Heart left ventricle (tissue), 16 donors: Measurements from ENCODE around the gene ZNF646. TPM values are rescaled to one million over a fixed set of nuclear protein-coding genes. Genes with fewer than 3 reads are reported as not detected.

Experiments
- ATAC-seq, 4 donors: fragments of 200-7000 bp; cut with Tn5 transposase; one replicate each; pipeline ENCODE4 v1.9.1; 2020 to 2022; ENCODE audit warnings: moderate library complexity in 4 of 4, mild to moderate bottlenecking in 3 of 4, moderate number of reproducible peaks in 1 of 4
- DNase-seq, 5 donors: peaks; one replicate each; pipeline ENCODE4 v3.0.0-alpha.2; 2020
- H3K27ac ChIP-seq, 12 donors: fragments of 200-600 bp; sonication (generic) in 4 of 12; one replicate each; pipeline versions ENCODE4 v1.5.0 to v1.8.0; 2016 to 2022; ENCODE audit warnings: mild to moderate bottlenecking in 2 of 12
- H3K27me3 ChIP-seq, 9 donors: fragments of 200-600 bp; sonication (generic) in 2 of 9; one replicate each; pipeline versions ENCODE4 v1.5.1 to v1.8.0; 2016 to 2022; ENCODE audit warnings: mild to moderate bottlenecking in 3 of 9
- H3K36me3 ChIP-seq, 9 donors: fragments of 200-600 bp; sonication (generic) in 2 of 9; one replicate each; pipeline versions ENCODE4 v1.5.0 to v1.8.0; 2018 to 2022; ENCODE audit warnings: mild to moderate bottlenecking in 2 of 9
- H3K4me1 ChIP-seq, 12 donors: fragments of 200-600 bp; sonication (generic) in 4 of 12; one replicate each; pipeline versions ENCODE4 v1.5.0 to v1.8.0; 2016 to 2022; ENCODE audit warnings: mild to moderate bottlenecking in 3 of 12
- H3K4me3 ChIP-seq, 12 donors: fragments of 200-600 bp; sonication (generic) in 4 of 12; one replicate each; pipeline versions ENCODE4 v1.5.0 to v1.8.0; 2017 to 2022; ENCODE audit warnings: mild to moderate bottlenecking in 9 of 12, moderate library complexity in 4 of 12
- H3K9me3 ChIP-seq, 12 donors: fragments of 200-600 bp; sonication (generic) in 4 of 12; one replicate each; pipeline versions ENCODE4 v1.5.0 to v1.8.0; 2016 to 2022; ENCODE audit warnings: mild to moderate bottlenecking in 1 of 12
- POLR2A ChIP-seq, 2 donors: fragments of 450-650 bp; IDR thresholded peaks; one replicate each; pipeline ENCODE4 v1.6.1; 2017; ENCODE audit warnings: antibody characterized with exemption in 2 of 2, mild to moderate bottlenecking in 2 of 2, moderate library complexity in 2 of 2
- WGBS, 4 donors: extraction: QIAGEN DNeasy Blood & Tissue Kit in 2 of 4; methylation state at CpG; one replicate each; pipeline versions ENCODE4 v1.1.5 to v1.1.7; 2013 to 2018; 5-methylcytosine and 5-hydroxymethylcytosine counted together
- intact Hi-C, 10 donors: fragments of 100-400 bp; cut with DNase I; formaldehyde crosslinking; loops; one replicate each; pipeline versions ENCODE4 v1.11.1 to v1.14.2; 2022
- polyA plus RNA-seq, 2 donors: library from polyadenylated mRNA; stranded (reverse); fragments of 200-250 nt; gene quantifications; one replicate each; pipeline ENCODE4 v1.2.3, GENCODE V29; 2013
- total RNA-seq, 9 donors: library from RNA; depleted of rRNA in 2 of 9; stranded (reverse); fragments of >200 nt in 2 of 9; fragmentation: NEBNext Ultra II Directional in 3 of 9; extraction: Animal tissue kit (Norgen Biotek cat#: 25700) in 3 of 9; gene quantifications; one replicate each; pipeline versions ENCODE4 v1.1.0 to v1.2.4, GENCODE V29; 2016 to 2023
- TF ChIP-seq, protein P1 (sequence below), 12 donors: fragments of 200-600 bp; sonication (generic) in 4 of 12; IDR thresholded peaks; one replicate each; pipeline versions ENCODE4 v1.5.0 to v1.8.0; 2018 to 2022; ENCODE audit warnings: antibody characterized with exemption in 12 of 12, mild to moderate bottlenecking in 5 of 12
- donor health status: ischemic (EF 13 %, LVEDD 7.1; RV severe dilation, severe dysfunction).
- donor health status: healthy with polysubstance abuse.
- donor health status: DM: no; HTN: yes; CAD: no.
- donor health status: DM: no; HTN: no; CAD: no.
- donor health status: ischemic (EF 25% LVEDD 6.9; RV normal size, moderate dysfunction).
- donor health status: ischemic (EF 25% LVEDD 5.7; RV mildly dilated, moderate dysfunction).
- donor health status: healthy.
- donor health status: DM: yes; HTN: yes; CAD: no.
- donor health status: ischemic (EF 35%, LVEDD 5.7; RV mildly dilated, moderate dysfunction).
- donor health status: nonischemic (EF 11% LVEDD 7.7; RV severe dilation, severe dysfunction).
- donor health status: DM: yes; HTN: yes; CAD: no.
- donor health status: PGD.
- donor health status: ischemic (EF 29% LVEDD 5.4; RV normal size, mild dysfunction).
- donor health status: nonischemic (EF 23%, LVEDD 6.1; RV moderate dilation, normal function).

ZNF646 gene
- total and polyA plus RNA-seq, 11 donors, result 6.4 to 15.5 (median 10.0) TPM

DNA sequence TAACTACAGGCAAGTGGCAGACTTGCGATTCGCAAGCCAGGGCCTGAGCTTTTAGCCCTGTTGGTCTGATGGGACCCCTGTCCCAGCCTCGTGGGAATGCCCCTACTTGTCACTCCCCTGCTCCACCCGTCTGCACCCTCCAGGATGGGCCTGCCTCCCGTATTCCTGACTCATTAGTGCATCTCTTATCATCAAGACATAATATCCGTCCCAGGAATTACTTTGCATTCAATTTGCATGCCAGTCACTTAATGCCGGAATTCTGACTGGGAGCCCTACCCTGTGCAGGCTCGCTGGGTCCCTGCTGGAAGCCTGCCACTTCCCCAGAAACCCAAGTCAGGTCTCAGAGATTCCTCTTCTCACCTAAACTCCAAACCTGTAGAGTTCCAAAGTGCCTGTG, 11.2 kb downstream of the ZNF646 start:
- peaks cover 0 to 78% (median 39%) of the 10 kb centered on the region in 9 donors for H3K36me3 ChIP-seq
- ATAC-seq (no peak), DNase-seq (peak in 1 of 5 donors; percentile 14)
- no peaks in the 10 kb centered on the region for H3K27me3 ChIP-seq
- 80 to 85% (median 84%) methylated on average over 8 of the region's 8 CpGs for WGBS, 4 donors
- no peak overlapping the region for H3K27ac ChIP-seq
- no peaks in the 10 kb centered on the region for H3K9me3 ChIP-seq
- no peak for TF ChIP-seq POLR2A (IDR thresholded peaks at IDR 0.05)
- TF ChIP-seq, protein P1, sequence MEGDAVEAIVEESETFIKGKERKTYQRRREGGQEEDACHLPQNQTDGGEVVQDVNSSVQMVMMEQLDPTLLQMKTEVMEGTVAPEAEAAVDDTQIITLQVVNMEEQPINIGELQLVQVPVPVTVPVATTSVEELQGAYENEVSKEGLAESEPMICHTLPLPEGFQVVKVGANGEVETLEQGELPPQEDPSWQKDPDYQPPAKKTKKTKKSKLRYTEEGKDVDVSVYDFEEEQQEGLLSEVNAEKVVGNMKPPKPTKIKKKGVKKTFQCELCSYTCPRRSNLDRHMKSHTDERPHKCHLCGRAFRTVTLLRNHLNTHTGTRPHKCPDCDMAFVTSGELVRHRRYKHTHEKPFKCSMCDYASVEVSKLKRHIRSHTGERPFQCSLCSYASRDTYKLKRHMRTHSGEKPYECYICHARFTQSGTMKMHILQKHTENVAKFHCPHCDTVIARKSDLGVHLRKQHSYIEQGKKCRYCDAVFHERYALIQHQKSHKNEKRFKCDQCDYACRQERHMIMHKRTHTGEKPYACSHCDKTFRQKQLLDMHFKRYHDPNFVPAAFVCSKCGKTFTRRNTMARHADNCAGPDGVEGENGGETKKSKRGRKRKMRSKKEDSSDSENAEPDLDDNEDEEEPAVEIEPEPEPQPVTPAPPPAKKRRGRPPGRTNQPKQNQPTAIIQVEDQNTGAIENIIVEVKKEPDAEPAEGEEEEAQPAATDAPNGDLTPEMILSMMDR (IDR thresholded peaks at IDR 0.05), result no peak
- peaks cover 0 to 24% (median 0%) of the 10 kb centered on the region in 12 donors for H3K4me1 ChIP-seq
- H3K4me3 ChIP-seq, result no peak overlapping the region
- intact Hi-C loops, result no loop called here

DNA sequence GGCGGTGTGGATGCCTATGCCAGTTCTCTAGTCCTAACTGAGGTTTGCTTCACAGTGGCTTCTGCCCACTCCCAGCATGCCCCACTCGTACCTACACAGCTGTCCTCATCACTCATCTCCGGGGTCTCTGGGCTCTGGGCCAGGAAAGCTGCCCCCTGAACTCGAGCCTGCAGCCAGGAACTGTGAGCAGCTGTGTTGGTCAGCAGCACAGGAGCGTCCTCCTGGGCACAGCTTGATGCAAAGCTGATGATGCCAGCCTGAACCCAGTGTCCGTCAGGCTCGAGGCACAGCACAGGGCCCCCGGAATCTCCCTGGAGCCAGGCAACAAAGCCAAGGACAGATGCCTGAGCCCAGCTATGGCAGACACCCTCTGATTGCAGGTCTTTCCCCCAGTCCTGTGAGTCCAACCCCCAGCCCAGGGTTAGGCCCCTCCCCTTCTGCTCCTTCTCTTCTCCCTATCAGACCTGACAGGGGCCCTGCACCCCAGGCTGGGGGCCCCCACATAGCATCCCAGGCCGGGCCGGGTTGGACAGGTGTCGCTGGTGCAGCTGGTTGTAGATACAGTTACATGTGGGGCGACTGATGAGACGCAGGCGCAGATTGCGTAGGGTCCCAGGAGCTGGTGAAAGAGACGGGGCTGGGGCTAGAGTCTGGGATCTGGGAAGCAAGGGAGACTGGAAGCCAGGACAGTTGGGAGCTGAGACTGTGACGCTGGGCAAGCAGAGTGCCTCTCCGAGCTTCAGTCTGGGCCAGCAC, 11.8 kb downstream of the ZNF646 start:
- no peaks in the 10 kb centered on the region for H3K27me3 ChIP-seq
- WGBS, 4 donors, result 83 to 90% (median 86%) methylated on average over 13 to 18 of the region's 18 CpGs
- no peak overlapping the region for H3K27ac ChIP-seq
- H3K4me3 ChIP-seq, result no peak overlapping the region
- peaks cover 0 to 24% (median 0%) of the 10 kb centered on the region in 12 donors for H3K4me1 ChIP-seq
- peak in 1 of 5 donors; percentile 18 for DNase-seq
- H3K9me3 ChIP-seq, result no peaks in the 10 kb centered on the region
- peaks cover 0 to 78% (median 39%) of the 10 kb centered on the region in 9 donors for H3K36me3 ChIP-seq
- intact Hi-C loops, result no loop called here
- TF ChIP-seq, protein P1 (IDR thresholded peaks at IDR 0.05), result no peak
- TF ChIP-seq POLR2A (IDR thresholded peaks at IDR 0.05), result no peak
- no peak for ATAC-seq

DNA sequence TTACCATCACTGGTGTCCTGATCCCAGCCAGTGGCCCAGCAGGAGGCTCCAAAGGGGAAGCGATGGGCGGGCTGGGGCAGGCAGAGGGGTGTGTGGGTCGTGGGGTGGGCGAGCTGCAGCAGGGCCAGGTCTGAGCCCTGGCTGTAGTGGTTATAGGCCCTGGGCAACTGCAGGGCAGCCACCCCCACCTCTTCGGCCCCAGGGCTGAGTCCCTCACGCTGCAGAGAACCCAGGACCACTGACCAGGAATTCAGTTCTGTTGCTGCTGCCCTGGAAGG, 12.3 kb downstream of the ZNF646 start:
- TF ChIP-seq, protein P1 (IDR thresholded peaks at IDR 0.05), result no peak
- no peak for TF ChIP-seq POLR2A (IDR thresholded peaks at IDR 0.05)
- intact Hi-C loops, result no loop called here
- H3K4me1 ChIP-seq, result peaks cover 0 to 22% (median 0%) of the 10 kb centered on the region in 12 donors
- WGBS, 4 donors, result 82 to 87% (median 85%) methylated on average over 2 to 6 of the region's 6 CpGs; no CpG with 5 or more reads in 1 of the 4 donors
- H3K27me3 ChIP-seq, result no peaks in the 10 kb centered on the region
- no peak overlapping the region for H3K4me3 ChIP-seq
- H3K27ac ChIP-seq, result no peak overlapping the region
- DNase-seq, result no peak
- H3K36me3 ChIP-seq, result peaks cover 0 to 79% (median 35%) of the 10 kb centered on the region in 9 donors
- ATAC-seq, result no peak
- no peaks in the 10 kb centered on the region for H3K9me3 ChIP-seq

DNA sequence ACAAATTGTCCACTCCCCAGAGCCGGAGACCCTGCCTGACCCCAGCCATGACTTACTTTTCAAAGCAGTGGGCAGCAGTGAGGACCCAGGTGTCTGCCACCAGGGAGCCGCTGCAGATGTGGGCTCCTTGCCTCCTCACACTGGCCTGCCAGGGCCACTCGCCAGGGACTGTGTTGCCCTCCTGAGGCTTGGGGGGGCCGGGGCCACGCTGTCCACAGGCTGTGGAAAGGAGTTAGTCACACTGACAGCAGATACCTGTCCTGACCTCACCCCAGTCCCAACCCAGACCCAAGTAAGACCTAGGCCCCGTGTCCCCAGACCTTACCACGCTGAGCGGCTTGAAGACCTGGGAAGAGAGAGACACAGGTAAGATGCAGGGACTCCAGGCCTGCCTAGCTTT, 13.3 kb downstream of the ZNF646 start:
- Histone ChIP-seq H3K27me3 (no peaks in the 10 kb centered on the region), H3K9me3 (no peaks in the 10 kb centered on the region), H3K4me3 (no peak overlapping the region), H3K4me1 (peaks cover 0 to 13% (median 0%) of the 10 kb centered on the region in 12 donors), H3K27ac (no peak overlapping the region), H3K36me3 (peaks cover 0 to 75% (median 35%) of the 10 kb centered on the region in 9 donors)
- intact Hi-C loops, result no loop called here
- ATAC-seq, result no peak
- DNase-seq, result peak in 1 of 5 donors; percentile 19
- TF ChIP-seq, protein P1 (IDR thresholded peaks at IDR 0.05), result no peak
- no peak for TF ChIP-seq POLR2A (IDR thresholded peaks at IDR 0.05)
- 89 to 96% (median 92%) methylated on average over 6 to 8 of the region's 8 CpGs for WGBS, 4 donors
